PFSK-1 (cell line): ENCODE results near the gene NT5DC3.

Experiments used
- FOXP2 ChIP-seq: optimal IDR thresholded peaks from 2 replicates; pipeline ENCODE3; 2011; ENCODE audit warnings: borderline replicate concordance, control low read depth, inconsistent platforms; ENCODE audit not compliant: insufficient read depth; ENCODE audit errors: extremely low read length, extremely low read depth
- POLR2AphosphoS5 ChIP-seq: IDR thresholded peaks from 2 replicates; pipeline ENCODE4 v1.6.1; 2012; ENCODE audit warnings: low read depth, mild to moderate bottlenecking, control low read depth, low read length, moderate library complexity
- REST ChIP-seq, 2 experiments: IDR thresholded peaks; 2 replicates each; pipeline versions ENCODE4 v1.6.1 to v1.8.0; 2011 to 2012; ENCODE audit warnings: low read depth in 2 of 2, low read length in 2 of 2, control low read depth in 1 of 2, inconsistent platforms in 1 of 2, mild to moderate bottlenecking in 1 of 2, moderate library complexity in 1 of 2; ENCODE audit not compliant: insufficient read depth in 1 of 2
- SIN3A ChIP-seq: IDR thresholded peaks from 2 replicates; pipeline ENCODE4 v1.6.1; 2012; ENCODE audit warnings: mild to moderate bottlenecking, low read length, moderate library complexity, borderline replicate concordance; ENCODE audit not compliant: insufficient read depth
- TAF1 ChIP-seq: IDR thresholded peaks from 2 replicates; pipeline ENCODE4 v1.6.1; 2012; ENCODE audit warnings: low read length, control low read depth, borderline replicate concordance; ENCODE audit not compliant: insufficient read depth

NT5DC3 gene

GRCh38 chr12:103883908-103884307 lies 42.9 kb upstream of the NT5DC3 start:
- TF ChIP-seq REST (IDR thresholded peaks at IDR 0.05; ENCODE audit: insufficient read depth in 1 of 2, low read depth in 2 of 2, low read length in 2 of 2) (no peak), SIN3A (no peak), TAF1 (no peak), POLR2AphosphoS5 (no peak), FOXP2 (no peak)

GRCh38 chr12:103882861-103883596 lies 42.0 kb upstream of the NT5DC3 start:
- no peak for TF ChIP-seq FOXP2
- TF ChIP-seq TAF1: no peak
- TF ChIP-seq REST (IDR thresholded peaks at IDR 0.05; ENCODE audit: insufficient read depth in 1 of 2, low read depth in 2 of 2, low read length in 2 of 2): no peak
- no peak for TF ChIP-seq SIN3A
- no peak for TF ChIP-seq POLR2AphosphoS5

GRCh38 chr12:103881261-103881660 lies 40.2 kb upstream of the NT5DC3 start:
- TF ChIP-seq FOXP2 (no peak), TAF1 (no peak), SIN3A (no peak), POLR2AphosphoS5 (no peak), REST (IDR thresholded peaks at IDR 0.05; ENCODE audit: insufficient read depth in 1 of 2, low read depth in 2 of 2, low read length in 2 of 2) (no peak)

- TF ChIP-seq TAF1 (no peak), FOXP2 (no peak), POLR2AphosphoS5 (no peak), SIN3A (no peak), REST (IDR thresholded peaks at IDR 0.05; ENCODE audit: insufficient read depth in 1 of 2, low read depth in 2 of 2, low read length in 2 of 2) (no peak)
Measured at GRCh38 chr12:103880299-103881142, 39.5 kb upstream of the NT5DC3 start.
